ENCODE data around the gene RPL10. TPM values are rescaled to one million over a fixed set of nuclear protein-coding genes. Genes with fewer than 3 reads are reported as not detected.
A peak's percentile ranks its signal among the peaks of the same experiment; 100 is the strongest.

RPL10 gene
- total RNA-seq, 1 experiment from 2014 or later: 2,110 TPM

- no peak for DNase-seq
- TF ChIP-seq CTCF (conservative IDR thresholded peaks at IDR 0.05): no peak
- WGBS (ENCODE audit: extremely low coverage, insufficient read length, low lambda C conversion rate): no CpG with 5 or more reads among the region's 11 CpGs
- Histone ChIP-seq H4K91ac (ENCODE audit: insufficient read length, low read depth, low read length) (no peak overlapping the region), H3K4ac (ENCODE audit: low read depth, low read length) (no peak overlapping the region), H4K20me1 (ENCODE audit: control insufficient read depth, insufficient read depth, insufficient read length) (no peaks in the 10 kb centered on the region), H3K4me1 (ENCODE audit: insufficient read depth, low read length) (no peaks in the 10 kb centered on the region), H2BK15ac (ENCODE audit: low read depth, low read length) (no peak overlapping the region), H2AFZ (ENCODE audit: low read length) (no peak overlapping the region), H4K8ac (replicated peaks; ENCODE audit: insufficient read length, low read depth, low read length) (no peak overlapping the region), H3K9me3 (ENCODE audit: control insufficient read depth, low read depth, low read length) (peaks cover 9% of the 10 kb centered on the region), H3K18ac (ENCODE audit: insufficient read length, low read depth, low read length) (no peak overlapping the region), H3K14ac (ENCODE audit: insufficient read depth, low read length) (no peak overlapping the region), H2BK120ac (ENCODE audit: low read depth, low read length, poor library complexity, severe bottlenecking) (no peak overlapping the region), H3K23ac (ENCODE audit: insufficient read length, low read depth, low read length) (no peak overlapping the region), H2BK5ac (ENCODE audit: insufficient read length, low read length) (no peak overlapping the region), H2BK20ac (ENCODE audit: low read depth, low read length, poor library complexity, severe bottlenecking) (no peak overlapping the region), H3K4me2 (ENCODE audit: insufficient read depth, insufficient read length, low read length) (no peak overlapping the region), H2BK12ac (ENCODE audit: insufficient read length, low read depth, low read length) (no peak overlapping the region), H3T11ph (ENCODE audit: low read length) (no peak overlapping the region), H3K27ac (ENCODE audit: insufficient read length, low read depth, low read length) (no peak overlapping the region), H3K79me2 (ENCODE audit: insufficient read depth, low read length) (peaks cover 17% of the 10 kb centered on the region; the same call in 1 of the 2 replicates), H4K5ac (ENCODE audit: insufficient read length, low read depth, low read length) (no peak overlapping the region), H3K27me3 (ENCODE audit: insufficient read depth, low read length) (no peaks in the 10 kb centered on the region), H3K56ac (ENCODE audit: insufficient read length, low read depth, low read length) (no peak overlapping the region), H3K9ac (ENCODE audit: extremely low read depth, insufficient read length, low read length) (no peak overlapping the region), H3K23me2 (ENCODE audit: insufficient read length, low read depth, low read length, poor library complexity, severe bottlenecking) (peaks cover 3% of the 10 kb centered on the region), H2AK5ac (ENCODE audit: insufficient read length, low read length) (no peak overlapping the region), H3K79me1 (ENCODE audit: insufficient read depth, low read depth, low read length, poor library complexity, severe bottlenecking) (no peaks in the 10 kb centered on the region)
- H3K4me3 Mint-ChIP-seq: no peak overlapping the region
- H3K27ac Mint-ChIP-seq: peak overlapping the region in 1 of 3 experiments; percentile 74; a peak in 2 of 7 replicates
- peaks cover 38 to 54% of the 10 kb centered on the region in 2 experiments for H3K9me3 Mint-ChIP-seq
- H3K36me3 Mint-ChIP-seq (ENCODE audit: insufficient read depth in 1 of 3, low read depth in 3 of 3): peaks cover 40 to 69% (median 67%) of the 10 kb centered on the region in 3 experiments
- H3K4me1 Mint-ChIP-seq: 0 out of 4 replicates have a peak, but pooled peaks cover 0 to 5% of the 10 kb centered on the region in 2 experiments
- H3K27me3 Mint-ChIP-seq (ENCODE audit: low read depth): peaks cover 8% of the 10 kb centered on the region
These were observed 31.5 kb upstream of the RPL10 start for GRCh38 chrX:154366666-154367055.
